Measurements from ENCODE around the gene SCAMP4.

- TF ChIP-seq TCF7 (IDR thresholded peaks at IDR 0.05; ENCODE audit: low read depth) (no peak), JARID2 (CRISPR knock-in tag; IDR thresholded peaks at IDR 0.05; ENCODE audit: insufficient replicate concordance) (no peak), EP300 (IDR thresholded peaks at IDR 0.05; ENCODE audit: low read depth in 2 of 2, low read length in 2 of 2) (no peak), EP300 (CRISPR knock-in tag; IDR thresholded peaks at IDR 0.05; ENCODE audit: borderline replicate concordance) (no peak)
Measured at GRCh38 chr19:1857648-1858326, 47.4 kb upstream of the SCAMP4 start.

Measured in HepG2 (cell line).